GM20000 (cell line): ENCODE results near the gene ZSWIM2.
A peak's percentile ranks its signal among the peaks of the same experiment; 100 is the strongest.
"Not testable (repeated sequence)": the region's sequence is repeated elsewhere in the genome, so short reads cannot be mapped to it uniquely, and the experiment has no call there.

Experiments
- DNase-seq: peaks from one replicate; pipeline ENCODE4 v3.0.0; 2012; ENCODE audit warnings: low spot score
- CTCF ChIP-seq: IDR thresholded peaks from 2 replicates; pipeline ENCODE4 v1.5.1; 2012; ENCODE audit warnings: mild to moderate bottlenecking, control low read depth; ENCODE audit errors: extremely low read depth, missing control alignments

Gene ZSWIM2, protein sequence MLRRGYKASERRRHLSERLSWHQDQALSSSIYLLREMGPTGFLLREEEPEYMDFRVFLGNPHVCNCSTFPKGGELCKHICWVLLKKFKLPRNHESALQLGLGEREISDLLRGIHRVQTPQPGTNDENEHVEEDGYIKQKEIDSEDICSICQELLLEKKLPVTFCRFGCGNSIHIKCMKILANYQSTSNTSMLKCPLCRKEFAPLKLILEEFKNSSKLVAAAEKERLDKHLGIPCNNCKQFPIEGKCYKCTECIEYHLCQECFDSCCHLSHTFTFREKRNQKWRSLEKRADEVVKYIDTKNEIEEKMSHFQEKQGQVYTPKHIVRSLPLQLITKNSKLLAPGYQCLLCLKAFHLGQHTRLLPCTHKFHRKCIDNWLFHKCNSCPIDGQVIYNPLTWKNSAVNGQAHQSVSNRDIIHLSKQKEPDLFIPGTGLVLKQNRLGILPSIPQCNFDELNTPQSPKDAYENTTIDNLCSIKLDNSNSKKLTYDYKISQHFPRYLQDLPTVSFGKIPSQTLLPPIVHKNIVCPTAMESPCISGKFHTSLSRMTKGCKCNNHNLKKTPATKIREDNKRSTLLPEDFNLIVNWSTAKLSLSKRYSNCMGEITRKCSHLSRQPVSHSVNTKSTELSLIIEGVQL

DNA sequence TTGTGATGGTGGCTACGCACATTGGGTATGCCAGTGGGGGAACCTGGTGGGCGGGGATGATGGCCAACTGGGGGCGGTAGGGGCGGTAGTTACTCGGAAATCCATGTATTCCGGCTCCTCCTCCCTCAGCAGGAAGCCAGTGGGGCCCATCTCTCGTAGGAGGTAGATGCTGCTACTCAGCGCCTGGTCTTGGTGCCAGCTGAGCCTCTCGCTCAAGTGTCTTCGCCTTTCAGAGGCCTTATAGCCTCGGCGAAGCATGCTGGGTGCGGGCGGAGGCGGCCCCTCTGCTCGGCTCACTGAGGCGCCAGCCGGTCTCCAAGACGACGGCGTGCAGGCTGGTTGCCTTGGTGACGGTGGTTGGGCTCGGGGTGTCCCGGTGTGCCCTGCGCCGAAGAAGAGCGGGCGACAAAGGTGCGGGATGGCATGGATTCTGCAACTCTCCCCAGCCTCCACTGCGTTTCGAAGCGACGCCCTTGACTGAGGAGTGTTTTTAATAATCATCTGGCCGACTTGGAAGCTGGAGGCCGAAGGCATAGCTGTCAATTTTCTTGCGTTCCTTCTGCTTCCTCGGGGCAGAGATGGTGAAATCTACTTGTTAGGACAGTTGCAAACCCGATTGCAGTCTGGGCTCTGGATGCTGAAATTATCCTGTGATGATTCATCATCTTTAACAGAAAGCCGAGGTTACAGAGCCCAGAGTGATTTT lies at the start of gene ZSWIM2:
Gene ZSWIM2 (minus strand): TSS at position 298 of the 706 bp plus-strand sequence. CDS start 40 bp downstream, at position 258.
- peak; percentile 26 for DNase-seq

DNA sequence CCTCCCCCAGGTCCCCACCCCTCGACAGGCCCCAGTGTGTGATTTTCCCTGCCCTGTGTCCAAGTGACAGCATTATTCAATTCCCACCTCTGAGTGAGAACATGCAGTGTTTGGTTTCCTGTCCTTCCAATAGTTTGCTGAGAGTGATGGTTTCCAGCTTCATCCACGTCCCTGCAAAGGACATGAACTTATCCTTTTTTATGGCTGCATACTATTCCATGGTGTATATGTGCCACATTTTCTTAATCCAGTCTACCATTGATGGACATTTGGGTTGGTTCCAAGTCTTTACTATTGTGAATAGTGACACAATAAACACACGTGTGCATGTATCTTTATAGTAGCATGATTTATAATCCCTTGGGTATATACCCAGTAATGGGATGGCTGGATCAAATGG lies 47.2 kb upstream of the ZSWIM2 start:
- DNase-seq = not testable (repeated sequence)

More for the DNA sequence above, at the start of gene ZSWIM2:
- no peak for TF ChIP-seq CTCF

- no peak for TF ChIP-seq CTCF
- DNase-seq = no peak
Observed at GRCh38 chr2:186895451-186895850, 46.5 kb upstream of the ZSWIM2 start.

GRCh38 chr2:186894478-186894877 lies 45.5 kb upstream of the ZSWIM2 start:
- no peak for TF ChIP-seq CTCF
- DNase-seq = no peak

GRCh38 chr2:186892821-186893220 lies 43.9 kb upstream of the ZSWIM2 start:
- TF ChIP-seq CTCF = no peak

GRCh38 chr2:186891185-186891621 lies 42.2 kb upstream of the ZSWIM2 start:
- no peak for DNase-seq
- TF ChIP-seq CTCF = no peak

More at GRCh38 chr2:186892821-186893220, 43.9 kb upstream of the ZSWIM2 start:
- no peak for DNase-seq

DNA sequence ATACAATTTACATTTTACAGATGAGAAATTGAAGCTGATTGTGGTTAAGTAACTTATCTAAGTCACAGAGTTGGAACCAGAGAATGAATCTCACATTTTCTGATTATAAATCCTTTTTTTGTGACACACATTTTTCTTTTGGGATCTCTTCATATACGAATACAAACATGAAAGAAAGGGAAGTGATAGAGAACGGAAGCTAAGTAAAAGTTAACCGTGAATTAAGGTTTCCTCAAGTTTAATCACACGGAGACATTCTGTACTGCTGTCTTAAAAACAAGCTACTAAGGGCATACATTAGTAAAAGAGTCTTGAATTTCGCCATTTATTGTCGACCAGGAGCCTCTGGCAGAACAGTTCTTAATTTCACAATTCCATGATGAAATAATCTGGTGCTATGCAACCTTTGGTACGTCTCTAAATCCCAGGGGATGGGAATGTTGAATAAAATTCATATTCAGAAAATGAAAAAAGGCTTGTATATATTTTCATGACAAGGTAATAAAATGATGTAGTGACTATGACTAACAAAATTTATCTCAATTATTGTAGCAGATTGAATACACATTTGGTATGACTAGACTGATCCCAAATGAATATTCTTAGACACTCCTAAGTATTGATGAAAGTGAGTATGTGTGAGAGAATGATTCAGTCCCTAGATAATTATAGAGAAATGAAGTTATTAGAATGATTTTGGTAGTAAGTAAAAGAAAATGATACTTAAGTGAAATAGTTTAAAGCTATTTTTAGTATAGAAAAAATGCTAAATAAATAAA lies 40.3 kb upstream of the ZSWIM2 start:
- no peak for TF ChIP-seq CTCF

More for the DNA sequence above, 40.3 kb upstream of the ZSWIM2 start:
- no peak for DNase-seq
